GM21737 (cell line): Measurements from ENCODE around the gene PSRC1.
A peak's percentile ranks its signal among the peaks of the same experiment; 100 is the strongest.

Experiments used
- ATAC-seq: cut with Tn5 transposase; IDR thresholded peaks from one replicate; pipeline ENCODE4 v1.9.1; 2021; ENCODE audit warnings: mild to moderate bottlenecking, moderate library complexity; ENCODE audit not compliant: unreplicated experiment

PSRC1 gene

GRCh38 chr1:109248797-109249629, 33.9 kb downstream of the PSRC1 start, which contains the start of gene CELSR2:
CELSR2 (plus strand) TSS chr1:109249539; CDS start chr1:109250080, 541 bp downstream.
- peak; percentile 76 for ATAC-seq

GRCh38 chr1:109248444-109248796, 34.5 kb downstream of the PSRC1 start:
- ATAC-seq = no peak

- ATAC-seq = no peak
Measured at GRCh38 chr1:109247401-109248365, 35.3 kb downstream of the PSRC1 start.

- ATAC-seq = no peak
Measured at GRCh38 chr1:109246141-109246551, 36.8 kb downstream of the PSRC1 start.

- no peak for ATAC-seq
Measured at GRCh38 chr1:109243860-109244552, 38.9 kb downstream of the PSRC1 start.

- no peak for ATAC-seq
Measured at GRCh38 chr1:109243221-109243620, 39.7 kb downstream of the PSRC1 start.

GRCh38 chr1:109242387-109242786, 40.6 kb downstream of the PSRC1 start:
- ATAC-seq = no peak

GRCh38 chr1:109241841-109242345, 41.1 kb downstream of the PSRC1 start:
- ATAC-seq = no peak

- ATAC-seq = no peak
Measured at GRCh38 chr1:109241344-109241743, 41.6 kb downstream of the PSRC1 start.

GRCh38 chr1:109240158-109241152, 42.5 kb downstream of the PSRC1 start:
- no peak for ATAC-seq

- ATAC-seq = no peak
Measured at GRCh38 chr1:109239409-109240068, 43.4 kb downstream of the PSRC1 start.

- no peak for ATAC-seq
Measured at GRCh38 chr1:109239047-109239408, 43.9 kb downstream of the PSRC1 start.

- ATAC-seq = no peak
Measured at GRCh38 chr1:109238382-109238781, 44.6 kb downstream of the PSRC1 start.

- no peak for ATAC-seq
Measured at GRCh38 chr1:109237512-109237911, 45.4 kb downstream of the PSRC1 start.

GRCh38 chr1:109235137-109235536, 47.8 kb downstream of the PSRC1 start:
- ATAC-seq = no peak

GRCh38 chr1:109231066-109231465, 51.9 kb downstream of the PSRC1 start:
- ATAC-seq = no peak
